NCI-H446 treated with DMSO at 0.1 percent for 48 hours (cell line): ENCODE measurements around the gene ZNF106.
A peak's percentile ranks its signal among the peaks of the same experiment; 100 is the strongest.

ENCODE experiments used
- DNase-seq: peaks from one replicate; lab custom pipeline; 2025; lab: John Stamatoyannopoulos, UW

ZNF106 gene

GRCh38 chr15:42490671-42491538 is at the start of gene ZNF106:
Gene ZNF106 (minus strand): TSS chr15:42491141. CDS start chr15:42472289, 18,852 bp downstream.
- DNase-seq = peak; percentile 81

GRCh38 chr15:42533246-42533645 is 42.3 kb upstream of the ZNF106 start:
- no peak for DNase-seq

GRCh38 chr15:42528970-42529369 is 38.0 kb upstream of the ZNF106 start:
- DNase-seq = no peak

GRCh38 chr15:42523331-42523730 is 32.4 kb upstream of the ZNF106 start:
- no peak for DNase-seq

- DNase-seq = no peak
These were observed 20.1 kb upstream of the ZNF106 start for GRCh38 chr15:42511007-42511391.

- DNase-seq = no peak
These were observed 19.5 kb upstream of the ZNF106 start for GRCh38 chr15:42510258-42511006.

GRCh38 chr15:42508263-42508690 is 17.3 kb upstream of the ZNF106 start:
- no peak for DNase-seq

- no peak for DNase-seq
These were observed 16.6 kb upstream of the ZNF106 start for GRCh38 chr15:42507514-42507913.

GRCh38 chr15:42504631-42505030 is 13.7 kb upstream of the ZNF106 start:
- no peak for DNase-seq

GRCh38 chr15:42503825-42504224 is 12.9 kb upstream of the ZNF106 start:
- DNase-seq = no peak

GRCh38 chr15:42502477-42502876 is 11.5 kb upstream of the ZNF106 start:
- no peak for DNase-seq

- no peak for DNase-seq
These were observed 9.1 kb upstream of the ZNF106 start for GRCh38 chr15:42499858-42500609.

GRCh38 chr15:42498212-42499068 is 7.5 kb upstream of the ZNF106 start:
- DNase-seq = no peak

GRCh38 chr15:42495361-42496212 is 4.6 kb upstream of the ZNF106 start, which contains the start of gene SNAP23:
Gene SNAP23 (plus strand): TSS chr15:42495634. CDS start chr15:42511847, 16,213 bp downstream.
- peak; percentile 30 for DNase-seq

GRCh38 chr15:42494998-42495360 is 4.0 kb upstream of the ZNF106 start:
- no peak for DNase-seq

GRCh38 chr15:42493679-42494078 is 2.7 kb upstream of the ZNF106 start:
- no peak for DNase-seq

- no peak for DNase-seq
These were observed 741 bp upstream of the ZNF106 start for GRCh38 chr15:42491539-42492225.

GRCh38 chr15:42490291-42490670 is 660 bp downstream of the ZNF106 start:
- DNase-seq = no peak

GRCh38 chr15:42483677-42484076 is 7.3 kb downstream of the ZNF106 start:
- DNase-seq = no peak

GRCh38 chr15:42482701-42483100 is 8.2 kb downstream of the ZNF106 start:
- DNase-seq = no peak
